ENCODE results near the gene CEP44.
"Not testable (repeated sequence)": the region's sequence is repeated elsewhere in the genome, so short reads cannot be mapped to it uniquely, and the experiment has no call there.

The CEP44 gene, protein sequence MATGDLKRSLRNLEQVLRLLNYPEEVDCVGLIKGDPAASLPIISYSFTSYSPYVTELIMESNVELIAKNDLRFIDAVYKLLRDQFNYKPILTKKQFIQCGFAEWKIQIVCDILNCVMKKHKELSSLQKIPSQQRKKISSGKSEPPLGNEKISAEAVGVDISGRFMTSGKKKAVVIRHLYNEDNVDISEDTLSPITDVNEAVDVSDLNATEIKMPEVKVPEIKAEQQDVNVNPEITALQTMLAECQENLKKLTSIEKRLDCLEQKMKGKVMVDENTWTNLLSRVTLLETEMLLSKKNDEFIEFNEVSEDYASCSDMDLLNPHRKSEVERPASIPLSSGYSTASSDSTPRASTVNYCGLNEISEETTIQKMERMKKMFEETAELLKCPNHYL

DNA sequence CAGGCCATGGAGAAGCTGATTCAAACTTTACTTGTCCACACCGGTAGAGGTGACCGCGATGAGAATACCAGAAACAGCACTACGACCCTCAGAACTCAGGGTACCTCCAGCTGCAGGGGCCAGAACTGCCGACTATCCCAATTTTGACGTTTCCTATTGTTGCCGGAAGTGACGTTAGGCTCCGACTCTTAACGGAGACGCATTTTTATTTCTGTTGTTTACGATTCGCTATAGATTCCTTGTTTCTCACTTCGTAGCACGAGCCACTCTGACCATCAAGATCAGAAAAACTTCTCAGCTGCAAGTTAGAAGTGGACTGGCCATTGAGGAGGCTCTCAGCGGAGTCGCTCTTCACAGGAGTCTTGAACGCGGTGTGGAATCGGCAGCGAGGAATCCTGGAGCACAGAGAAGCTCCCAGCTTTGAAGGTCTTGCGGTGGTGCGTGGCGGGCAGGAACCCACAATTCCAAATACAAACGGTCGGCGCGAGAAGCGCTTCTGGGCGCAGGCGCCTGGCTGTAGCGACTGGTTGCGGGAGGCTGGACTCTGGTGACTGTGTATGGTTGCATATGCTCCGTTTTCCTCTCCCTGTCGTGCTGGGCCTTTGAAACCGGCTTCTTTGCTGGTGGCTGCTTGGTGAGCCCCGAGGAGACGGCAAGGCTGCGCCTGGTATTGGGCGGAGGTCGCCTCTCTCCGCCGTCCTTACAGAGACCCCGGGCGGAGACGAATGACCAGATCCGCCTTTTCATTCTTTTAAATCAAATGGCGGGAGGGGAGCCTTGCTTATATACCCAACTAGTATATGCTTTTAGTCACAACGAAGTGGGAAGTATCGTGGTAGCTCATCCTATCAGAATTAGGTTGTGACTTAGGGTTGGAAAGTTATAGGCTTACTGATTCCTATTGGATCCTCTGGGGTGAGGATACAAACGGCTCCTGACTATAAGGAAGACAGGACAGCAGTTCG is at the start of gene CEP44, which contains the start of gene FBXO8:
CEP44 (plus strand) TSS at position 405 of the 965 bp plus-strand sequence. CDS start 15,211 bp downstream, outside the sequence.
FBXO8 (minus strand) TSS at position 161 of the 965 bp plus-strand sequence. CDS start 20,575 bp downstream, outside the sequence.
- peak; percentile 58 for DNase-seq

DNA sequence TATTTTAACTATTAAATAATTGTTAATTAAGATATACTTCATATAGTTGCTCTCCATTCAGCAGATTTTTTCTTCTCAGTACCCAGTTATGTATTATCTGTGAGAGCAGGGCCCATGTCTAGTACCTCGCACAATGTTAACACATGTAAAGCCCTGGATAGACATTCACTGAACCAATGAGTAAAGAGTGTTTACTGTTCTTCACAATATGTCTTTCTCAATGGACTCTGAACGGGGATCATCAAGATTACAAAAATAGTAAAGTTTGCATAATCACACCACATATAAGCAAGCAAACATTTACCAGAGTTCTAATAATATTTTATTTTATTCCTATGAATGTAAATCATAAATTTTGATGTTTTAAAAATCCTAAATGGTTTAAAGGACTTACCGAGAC is 47.4 kb upstream of the CEP44 start:
- no peak for DNase-seq

DNA sequence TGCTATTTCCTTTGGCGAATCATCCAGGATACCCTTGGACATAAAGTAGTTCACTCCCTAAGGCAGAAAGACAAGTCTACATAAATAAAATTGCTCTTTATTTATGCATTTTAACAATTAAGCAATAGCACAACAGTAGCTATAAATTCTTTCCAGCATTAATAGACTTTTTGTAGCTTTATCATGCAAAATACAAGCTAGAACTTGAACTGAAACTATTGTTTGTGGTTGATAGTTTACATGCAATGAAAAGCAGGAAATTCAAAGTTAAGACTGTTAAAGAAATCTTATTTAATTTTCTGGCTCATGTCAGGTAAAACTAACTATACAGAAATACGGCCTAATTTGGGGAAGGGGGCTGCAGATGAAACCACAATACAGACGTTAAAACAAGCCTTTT is 42.5 kb upstream of the CEP44 start:
- no peak for DNase-seq

DNA sequence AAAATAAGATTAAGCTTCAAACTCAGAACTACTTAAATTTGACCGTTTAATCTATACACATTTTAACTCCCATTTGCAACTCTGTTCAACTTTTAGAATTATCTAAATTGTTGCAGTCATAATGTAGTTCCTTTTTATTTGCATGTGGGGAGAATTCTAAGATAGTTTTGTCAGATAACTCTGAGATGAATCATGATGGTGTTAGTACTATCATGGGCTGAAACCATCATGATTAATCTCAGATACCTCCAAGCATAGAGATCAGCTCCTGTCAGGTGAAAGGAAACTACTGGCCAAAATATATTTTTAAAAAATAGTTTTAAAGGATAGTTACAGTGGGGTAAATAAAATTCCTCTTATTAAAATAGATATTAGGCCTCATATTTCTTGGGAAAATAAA is 39.3 kb upstream of the CEP44 start:
- no peak for DNase-seq

DNA sequence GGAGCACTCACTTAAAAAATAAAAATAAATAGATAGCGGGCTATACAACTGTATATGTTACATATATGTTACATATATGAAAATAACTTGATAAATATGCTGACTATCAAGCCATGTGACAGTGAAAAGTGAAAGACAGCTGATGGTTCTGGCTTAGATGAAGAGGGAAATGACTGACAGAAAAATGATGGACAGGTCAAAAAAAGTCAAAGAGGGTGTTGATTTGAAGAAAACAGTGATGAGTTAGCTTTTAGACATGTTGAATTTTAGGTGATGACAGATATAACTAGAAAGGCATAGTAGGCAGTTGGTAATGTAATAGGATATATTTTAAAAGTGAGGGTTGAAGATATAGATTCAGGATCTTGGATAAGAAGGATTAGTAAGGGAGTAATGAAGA is 38.0 kb upstream of the CEP44 start:
- DNase-seq = no peak

DNA sequence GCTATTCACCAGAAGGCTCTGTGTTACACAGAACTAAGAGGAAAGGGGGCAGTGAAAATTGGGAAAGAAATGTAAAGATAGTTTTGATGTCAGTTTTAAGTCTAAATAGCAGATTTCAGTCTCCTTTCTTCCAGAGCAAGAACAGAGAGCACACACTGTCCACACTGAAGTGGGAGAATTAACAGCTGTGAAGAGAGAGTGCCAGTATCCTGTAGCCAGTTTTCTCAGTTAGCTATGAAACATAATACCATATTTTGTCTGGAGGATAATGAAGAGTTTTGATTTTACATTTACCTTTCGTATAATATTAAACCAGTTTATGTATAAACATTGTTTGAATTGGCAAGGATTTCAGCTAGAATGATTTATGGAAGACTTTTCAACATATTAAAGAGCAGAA is 35.3 kb upstream of the CEP44 start:
- peak; percentile 1 for DNase-seq

DNA sequence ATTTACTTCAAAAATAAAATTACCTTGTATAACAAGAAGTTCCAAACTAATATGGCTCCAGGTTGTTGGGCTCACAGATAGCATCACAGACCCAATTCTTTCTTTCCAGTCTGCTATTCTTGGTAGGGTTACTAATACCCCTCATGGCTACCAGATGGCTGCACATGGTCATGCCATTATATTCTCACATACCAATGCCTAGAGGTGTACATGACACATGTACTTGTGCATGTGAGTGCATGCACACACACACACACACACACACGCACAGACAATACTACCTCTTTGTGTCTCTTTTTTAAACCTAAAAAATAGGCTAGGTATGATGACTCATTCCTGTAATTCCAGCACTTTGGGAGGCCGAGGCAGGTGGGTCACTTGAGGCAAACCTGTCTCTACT is 31.3 kb upstream of the CEP44 start:
- DNase-seq = no peak

DNA sequence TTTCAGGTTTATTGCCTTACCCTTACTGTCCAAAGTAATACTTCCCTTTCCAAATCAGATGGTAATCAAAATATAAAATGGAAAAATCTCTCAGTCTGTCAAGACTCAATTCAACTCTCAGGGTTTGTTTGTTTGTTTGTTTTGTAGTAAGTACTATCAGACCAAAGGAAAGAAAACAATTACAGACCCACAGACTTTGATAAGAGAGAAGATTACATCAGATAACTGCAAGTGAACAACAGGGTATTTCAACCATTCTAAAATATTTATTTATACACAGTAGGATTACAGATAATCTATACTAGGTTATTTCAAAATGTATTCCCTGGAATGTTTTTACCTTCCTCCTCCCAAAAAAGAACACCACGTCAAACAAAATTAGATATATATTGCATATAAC is 29.1 kb upstream of the CEP44 start:
- DNase-seq = no peak

DNA sequence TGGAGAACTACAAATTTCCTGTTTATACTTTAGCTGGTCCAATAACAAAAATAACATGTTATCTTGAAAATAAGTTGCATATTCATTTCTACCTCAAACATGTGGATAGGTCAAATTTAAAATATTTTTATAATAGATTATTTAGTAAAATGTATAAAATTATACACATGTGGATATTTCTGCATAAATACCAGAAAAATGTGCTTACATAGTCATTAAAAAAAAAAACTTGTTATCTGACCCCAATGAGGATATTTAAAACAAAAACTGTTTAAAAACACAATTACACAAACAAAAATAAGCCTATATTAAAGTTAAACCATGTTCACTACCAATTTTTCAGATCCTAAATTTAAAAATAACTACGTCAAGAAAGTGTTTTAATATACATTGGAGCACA is 28.3 kb upstream of the CEP44 start:
- no peak for DNase-seq

DNA sequence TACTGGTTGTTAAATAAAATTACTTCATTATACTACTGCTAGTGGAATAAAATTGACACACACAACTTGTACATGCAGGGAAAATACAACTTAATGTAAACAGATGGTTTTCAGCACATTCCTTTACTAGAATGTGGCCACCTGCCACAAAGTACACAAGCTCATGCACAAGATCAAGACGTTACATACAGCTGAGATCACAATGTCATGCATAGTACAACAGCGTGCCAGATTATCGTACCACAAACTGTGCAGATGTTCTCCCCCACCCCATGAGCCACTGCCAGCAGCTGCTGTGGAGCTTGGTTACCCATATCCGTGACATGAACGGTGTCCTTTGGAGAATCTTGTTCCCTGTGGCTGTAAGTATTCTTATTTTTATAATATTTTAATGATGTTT is 27.9 kb upstream of the CEP44 start:
- DNase-seq = no peak

DNA sequence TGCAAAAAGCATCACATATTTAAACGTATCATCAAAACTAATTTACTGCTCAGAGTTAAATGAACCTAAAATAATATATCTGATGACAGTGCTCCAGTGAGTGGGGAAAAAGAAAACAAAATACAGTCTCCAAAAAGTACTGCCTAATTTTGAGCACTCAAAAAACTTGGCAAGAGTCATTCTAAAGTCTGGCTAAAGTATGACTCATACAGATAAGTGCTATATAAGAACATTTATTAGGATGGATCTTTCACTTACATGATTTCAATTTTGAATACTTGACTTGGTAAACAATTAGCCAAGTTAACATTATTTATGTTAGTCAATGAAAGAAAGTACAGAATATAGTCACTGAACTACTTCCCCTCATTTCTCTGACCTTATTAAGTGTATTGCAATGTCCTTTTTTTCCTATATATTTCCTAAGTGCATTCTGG is 27.4 kb upstream of the CEP44 start:
- DNase-seq = no peak

DNA sequence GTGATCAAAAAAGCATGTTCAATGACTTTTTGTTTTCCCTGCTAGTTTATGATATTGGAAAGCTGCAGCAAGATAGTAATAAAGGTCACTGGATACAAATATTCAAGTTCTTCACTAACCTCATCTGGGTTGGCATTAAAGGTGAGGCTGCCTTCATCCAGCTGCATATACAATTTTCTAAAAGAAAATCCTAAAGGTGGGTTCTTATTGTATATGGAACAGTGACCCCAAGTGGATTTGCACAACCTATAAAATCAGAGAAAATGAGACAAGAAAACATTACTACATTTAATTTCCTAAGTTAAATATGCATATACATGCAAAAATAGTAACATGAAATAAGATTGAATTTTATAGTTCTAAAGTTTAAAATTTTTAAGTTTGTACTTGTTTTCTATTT is 24.1 kb upstream of the CEP44 start:
- DNase-seq = no peak

DNA sequence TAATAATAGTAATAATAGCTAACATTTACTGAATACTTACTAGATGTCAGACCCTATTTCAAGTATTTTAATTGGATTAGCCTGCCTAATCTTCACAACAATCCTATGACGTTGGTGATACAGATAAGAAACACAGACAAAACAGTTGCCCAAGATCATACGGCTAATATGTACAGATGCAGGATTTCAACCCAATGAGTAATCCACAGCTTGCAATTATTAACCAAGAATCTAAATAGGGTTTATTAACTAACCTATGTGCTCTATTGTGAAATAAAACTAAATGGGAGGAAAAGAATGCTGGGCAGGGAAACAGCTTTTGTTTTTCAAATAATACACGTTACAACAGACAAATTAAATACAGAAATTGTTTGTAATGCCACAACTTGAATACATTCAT is 23.6 kb upstream of the CEP44 start:
- no peak for DNase-seq

DNA sequence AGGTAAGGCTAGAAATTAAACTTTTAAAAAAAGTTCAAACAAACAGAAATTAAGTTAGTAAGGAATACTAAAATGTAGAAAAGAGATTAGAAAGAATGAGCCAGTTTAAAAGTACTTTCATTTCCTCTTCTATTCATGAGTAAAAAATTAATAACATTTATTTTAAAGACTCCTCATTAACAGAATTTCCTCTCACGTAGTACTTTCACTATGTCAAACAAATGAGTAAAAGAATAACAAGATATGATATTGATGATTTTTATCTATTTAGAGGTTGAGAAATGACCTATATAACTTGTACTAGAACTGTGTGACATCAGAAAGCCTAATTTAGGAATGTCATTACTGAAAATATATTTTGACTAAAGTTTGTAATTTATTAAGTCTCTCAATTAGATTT is 22.3 kb upstream of the CEP44 start:
- not testable (repeated sequence) for DNase-seq

DNA sequence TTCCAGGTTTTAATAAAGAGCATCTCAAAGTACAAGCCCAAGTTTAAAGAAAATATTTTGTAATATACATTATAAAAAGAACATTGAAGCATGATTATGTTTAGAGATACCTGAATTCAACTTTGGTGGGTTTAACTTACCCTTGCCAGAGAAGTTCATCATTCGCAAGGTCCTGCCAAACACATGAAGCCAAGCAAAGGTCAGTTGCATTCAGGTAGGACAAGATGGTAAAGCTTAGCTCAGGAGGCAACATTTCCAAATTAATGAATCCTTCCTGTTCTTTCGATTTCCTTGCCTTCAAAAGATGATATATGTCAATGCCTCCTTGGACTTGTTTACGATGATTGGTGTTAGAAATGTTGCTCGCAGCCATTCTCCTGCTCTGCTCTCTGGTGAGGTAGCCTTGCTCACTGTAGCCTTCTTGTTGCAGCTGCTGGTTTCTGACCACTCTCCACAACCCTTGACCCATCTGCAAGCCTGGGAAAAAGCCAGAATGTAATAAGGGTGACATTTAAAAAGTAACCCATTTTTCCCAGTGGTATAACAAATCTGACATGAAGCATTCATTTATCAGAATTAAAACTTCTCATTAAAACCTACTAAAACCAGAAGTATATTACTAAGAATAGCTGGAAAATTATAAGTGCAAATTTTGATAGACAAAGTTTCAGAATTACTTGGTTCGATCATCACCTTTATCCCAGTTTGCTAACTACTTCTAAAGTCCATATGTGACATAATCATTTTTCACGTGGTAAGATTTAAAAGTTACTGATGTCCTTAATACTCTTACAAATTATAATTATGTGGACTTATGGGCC is 20.9 kb upstream of the CEP44 start:
- DNase-seq = no peak

DNA sequence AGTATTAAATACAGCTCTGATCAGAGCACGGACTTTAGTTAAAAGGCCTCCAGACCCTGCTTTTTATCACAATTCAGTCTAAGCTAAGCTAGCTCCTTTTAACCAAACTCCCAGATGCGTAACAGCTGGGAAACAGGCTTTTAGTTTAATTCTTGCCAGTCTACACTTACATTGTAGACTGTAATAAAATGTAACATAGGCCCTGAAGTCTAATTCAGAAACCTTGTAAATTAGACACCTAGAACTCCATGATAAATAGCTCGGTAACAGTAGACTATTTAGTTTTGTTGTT is 20.3 kb upstream of the CEP44 start:
- DNase-seq = no peak

DNA sequence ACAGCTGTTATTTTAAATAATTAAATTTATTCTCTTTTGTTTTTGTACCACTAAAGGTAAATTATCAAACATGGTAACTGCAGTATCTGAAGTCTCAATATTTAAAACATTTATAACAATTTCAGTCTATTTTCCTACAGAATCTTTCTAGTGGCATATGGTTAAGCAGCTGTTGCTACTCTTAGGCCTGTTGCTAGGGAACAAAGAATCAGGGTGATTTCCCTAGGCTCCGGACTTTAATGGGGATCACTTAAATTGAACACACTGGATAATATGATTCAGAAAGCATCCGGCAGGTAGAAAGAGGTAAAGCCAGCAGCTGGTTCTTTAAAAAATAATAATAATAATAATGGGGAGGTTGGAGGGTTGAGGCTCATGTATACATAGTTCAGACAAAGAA is 17.8 kb upstream of the CEP44 start:
- peak; percentile 36 for DNase-seq

DNA sequence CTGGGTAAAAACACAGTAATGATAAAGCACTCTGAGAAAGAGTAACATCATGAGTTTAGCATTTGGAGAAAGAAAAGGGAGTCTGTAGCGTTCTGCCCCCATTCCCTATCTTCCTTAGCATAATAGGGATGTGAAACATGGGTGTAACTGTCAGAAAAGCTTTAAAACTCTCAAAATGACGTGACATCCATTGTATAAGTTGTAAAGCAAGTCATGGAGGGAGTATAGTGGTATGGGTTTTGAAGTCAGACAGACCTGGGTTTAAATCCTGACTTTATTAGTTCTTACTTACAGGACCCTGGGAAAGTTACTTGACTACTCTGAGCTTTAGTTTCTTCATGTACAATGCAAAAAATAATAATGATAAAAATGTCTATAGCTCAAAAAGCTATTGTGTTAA is 17.3 kb upstream of the CEP44 start:
- DNase-seq = no peak

DNA sequence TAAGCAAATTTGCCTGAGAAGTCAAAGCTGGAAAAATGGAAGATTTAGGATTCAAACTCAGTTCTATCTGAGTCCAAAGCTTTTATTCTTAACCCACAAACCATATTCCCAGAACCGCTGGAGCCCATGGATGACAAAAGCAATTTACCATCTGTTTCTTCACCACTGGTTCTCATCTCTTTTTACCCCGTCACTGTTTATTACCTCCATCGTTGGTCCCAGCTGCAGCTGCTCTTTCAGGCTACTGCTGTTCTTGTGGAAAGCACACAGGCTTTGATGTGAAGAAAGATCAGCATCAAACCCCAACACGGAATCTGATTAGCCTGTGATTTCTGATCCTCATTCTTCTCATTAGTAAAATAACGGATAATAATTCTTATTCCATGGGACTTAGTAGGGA is 9.8 kb upstream of the CEP44 start:
- no peak for DNase-seq

DNA sequence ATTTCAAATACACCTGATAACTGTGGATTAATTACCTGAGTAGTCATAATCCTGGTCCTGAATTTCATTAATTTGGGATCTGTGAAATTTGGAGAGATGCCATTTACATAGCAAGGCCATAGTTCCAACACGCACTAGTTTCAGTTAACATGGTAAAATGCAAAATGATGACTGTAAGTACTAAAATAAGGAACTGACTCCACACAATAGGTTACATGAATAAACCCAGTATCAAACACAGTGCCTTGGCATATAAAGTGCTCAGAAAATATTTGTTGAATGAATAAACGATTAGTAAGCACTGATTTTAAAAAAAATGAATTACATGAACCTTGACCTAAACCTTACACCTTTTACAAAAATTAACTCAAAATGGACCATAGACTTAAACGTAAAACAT is 9.3 kb upstream of the CEP44 start:
- no peak for DNase-seq

DNA sequence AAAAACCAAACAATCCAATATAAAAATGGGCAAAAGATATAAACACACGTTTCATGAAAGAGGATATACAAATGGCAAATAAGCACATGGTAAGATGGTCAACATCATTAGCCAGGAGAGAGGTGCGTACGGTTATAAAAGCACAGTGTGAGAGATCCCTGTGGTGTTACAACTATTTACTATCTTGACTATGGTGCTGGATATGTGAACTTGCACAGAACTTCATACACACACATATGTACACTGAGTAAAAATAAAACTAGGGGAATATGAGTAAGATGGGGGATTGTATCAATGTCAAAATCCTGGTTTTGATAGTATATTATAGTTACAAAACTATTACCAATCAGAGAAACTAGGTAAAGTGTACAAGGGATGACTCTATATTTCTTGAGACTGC is 8.6 kb upstream of the CEP44 start:
- DNase-seq = no peak

DNA sequence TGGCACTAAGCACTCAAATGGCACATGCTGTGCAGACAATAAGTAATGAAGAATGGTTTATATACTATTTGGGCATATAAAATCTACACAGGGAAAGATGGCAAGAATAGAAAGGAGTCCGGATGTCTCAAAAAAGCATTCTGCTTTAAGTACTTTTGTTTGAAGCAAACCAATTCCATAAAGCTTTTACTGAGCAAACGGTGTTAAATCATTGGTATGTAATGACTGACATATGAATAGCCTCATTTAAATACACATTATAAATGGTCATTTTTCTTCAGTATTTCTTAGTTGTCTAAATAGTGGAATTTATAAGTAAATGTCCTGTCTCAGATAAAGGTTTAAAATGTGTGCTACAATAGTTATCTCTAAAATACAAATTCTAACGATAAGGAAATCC is 6.3 kb upstream of the CEP44 start:
- no peak for DNase-seq

DNA sequence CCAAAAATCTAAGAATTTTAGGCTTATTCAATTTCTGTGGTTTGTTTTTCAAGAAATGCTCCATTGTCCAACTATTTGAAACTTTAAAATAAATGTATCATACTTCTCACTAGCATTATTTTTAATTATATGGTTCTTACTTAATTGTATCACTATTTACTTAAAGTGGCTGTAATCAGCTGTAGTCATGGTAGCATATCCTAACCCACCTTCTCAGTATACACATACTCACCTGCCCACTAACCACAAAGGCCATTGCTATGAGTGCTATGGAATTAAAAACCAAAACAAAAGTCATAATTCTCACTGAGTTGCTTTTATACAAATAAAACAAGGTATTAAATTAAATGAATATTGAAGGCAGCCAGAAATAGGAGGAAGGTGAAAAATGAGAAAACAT is 5.2 kb upstream of the CEP44 start:
- no peak for DNase-seq
